NCI-H1417 (cell line): ENCODE results near the gene ALDH18A1.
A peak's percentile ranks its signal among the peaks of the same experiment; 100 is the strongest.

Experiments used
- DNase-seq, 3 experiments: peaks; one replicate each; lab custom pipeline; 2025; lab: John Stamatoyannopoulos, UW

ALDH18A1 gene

DNA sequence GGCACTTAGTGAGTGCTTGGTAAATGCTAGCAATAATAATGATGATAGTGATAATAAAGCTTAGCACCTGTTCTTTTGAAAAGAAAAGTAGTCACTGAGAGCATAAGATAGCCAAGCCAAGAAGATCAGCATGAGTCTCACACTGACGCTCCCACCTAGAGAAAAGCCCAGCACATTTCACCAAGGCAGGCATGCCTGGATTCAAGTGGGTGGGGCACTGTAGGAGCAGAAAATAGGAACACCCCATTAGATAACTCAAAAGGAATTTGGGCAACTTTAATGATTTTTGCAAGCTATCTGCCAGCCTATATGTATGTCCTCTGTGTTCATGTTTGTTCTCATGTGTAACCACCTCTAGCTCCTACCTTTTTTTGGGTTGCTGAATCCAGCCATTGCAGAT is 77.2 kb downstream of the ALDH18A1 start:
- no peak for DNase-seq

DNA sequence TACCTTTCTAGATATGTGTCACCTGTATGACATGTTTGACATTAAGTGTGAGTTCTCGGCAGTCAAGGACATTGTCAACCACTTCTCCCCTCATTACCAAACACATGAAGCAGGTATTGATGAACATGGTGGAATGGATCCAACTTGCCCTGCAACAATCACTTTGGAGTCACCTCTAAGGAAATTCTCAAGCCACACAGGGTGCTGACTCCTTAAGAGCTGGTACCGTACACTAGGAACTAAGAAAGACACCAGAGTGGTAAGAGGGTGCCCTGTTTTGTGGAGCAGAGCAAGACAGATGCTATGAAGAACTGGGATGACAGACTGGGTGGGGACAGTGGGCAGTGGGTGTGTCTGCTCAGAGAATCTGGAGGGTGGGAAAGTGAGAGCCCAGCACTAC is 77.9 kb downstream of the ALDH18A1 start:
- no peak for DNase-seq

- no peak for DNase-seq
Measured at GRCh38 chr10:95574649-95575365, 81.7 kb downstream of the ALDH18A1 start.

DNA sequence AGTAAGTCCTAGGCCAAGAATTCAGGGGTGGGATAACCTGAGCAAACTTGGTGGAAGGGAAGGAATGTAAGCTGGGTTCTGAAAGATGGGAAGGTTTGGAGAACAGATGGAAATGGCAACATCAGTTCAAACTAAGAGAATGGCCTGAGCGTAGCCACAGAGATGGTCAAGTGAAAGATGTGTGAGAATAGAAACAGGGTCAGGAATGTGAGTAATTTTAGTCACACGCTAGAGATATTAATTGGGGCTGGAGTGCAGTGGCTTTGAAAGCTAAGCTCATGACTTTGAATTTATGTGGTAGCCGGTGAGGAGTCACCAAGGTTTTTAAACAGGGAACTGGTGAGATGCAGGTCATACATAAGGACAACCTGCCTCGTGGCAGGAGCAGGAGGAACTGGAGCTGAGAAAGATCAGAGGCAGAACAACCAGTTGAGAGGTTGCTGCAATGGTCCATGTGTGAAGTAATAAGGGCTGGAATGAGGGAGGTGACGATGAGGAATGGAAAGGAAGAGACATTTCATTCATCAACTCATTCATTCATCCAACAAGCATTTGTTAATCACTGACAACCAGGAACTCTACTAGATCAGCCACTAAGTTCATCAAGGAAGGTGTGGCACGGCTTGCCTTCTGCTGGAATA is 82.4 kb downstream of the ALDH18A1 start:
- no peak for DNase-seq

- no peak for DNase-seq
Measured at GRCh38 chr10:95573527-95573926, 83.0 kb downstream of the ALDH18A1 start.

DNA sequence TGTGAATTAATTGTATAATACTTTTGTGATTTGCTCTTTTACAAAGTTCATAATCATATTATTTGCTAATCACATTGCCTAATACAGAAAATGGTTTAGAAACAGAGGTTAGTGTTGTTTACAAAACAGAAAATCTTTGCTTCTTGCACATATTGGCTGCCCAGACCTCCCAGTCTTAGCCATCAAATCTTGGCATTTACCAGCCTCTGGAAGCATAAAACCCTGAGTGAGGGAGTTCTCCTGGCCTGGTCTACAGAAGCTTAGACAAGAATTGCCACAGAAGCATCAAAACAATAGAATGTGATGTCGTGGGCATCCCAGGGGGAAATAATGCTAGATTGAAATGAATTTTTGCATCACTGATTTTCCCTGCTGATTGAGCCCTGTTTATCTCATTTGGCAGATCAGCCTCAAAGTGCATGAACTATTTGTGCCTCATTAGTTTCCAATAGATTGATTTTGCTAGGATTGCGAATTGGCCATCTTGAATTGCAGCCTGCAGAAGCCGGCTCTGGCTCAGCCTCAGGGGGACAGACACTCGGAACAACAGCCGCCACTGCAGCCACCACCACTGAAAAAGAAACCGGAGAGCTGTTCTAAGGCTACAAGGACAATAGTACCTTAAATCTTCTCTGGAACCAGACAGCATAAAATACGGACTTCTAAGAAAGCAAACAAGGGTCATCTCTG is 84.2 kb downstream of the ALDH18A1 start:
- DNase-seq, result no peak

GRCh38 chr10:95571390-95571789 is 85.1 kb downstream of the ALDH18A1 start:
- DNase-seq, result no peak

DNA sequence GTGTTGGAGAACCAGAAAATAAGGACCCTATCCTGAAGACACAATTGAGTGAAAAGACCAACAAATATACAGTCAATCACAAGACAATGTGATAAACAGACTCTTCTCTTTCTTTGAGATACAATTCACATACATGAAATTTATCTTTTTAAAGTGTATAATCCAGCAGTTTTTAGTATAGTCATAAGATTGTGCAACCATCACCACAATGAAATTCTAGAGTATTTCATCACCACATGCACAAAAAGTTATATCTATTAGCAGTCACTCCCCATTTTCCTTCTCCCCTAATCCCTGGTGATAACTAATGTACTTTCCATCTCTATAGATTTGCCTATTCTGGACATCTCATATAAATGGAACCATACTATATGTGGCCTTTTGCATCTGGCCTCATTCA is 87.1 kb downstream of the ALDH18A1 start:
- no peak for DNase-seq

DNA sequence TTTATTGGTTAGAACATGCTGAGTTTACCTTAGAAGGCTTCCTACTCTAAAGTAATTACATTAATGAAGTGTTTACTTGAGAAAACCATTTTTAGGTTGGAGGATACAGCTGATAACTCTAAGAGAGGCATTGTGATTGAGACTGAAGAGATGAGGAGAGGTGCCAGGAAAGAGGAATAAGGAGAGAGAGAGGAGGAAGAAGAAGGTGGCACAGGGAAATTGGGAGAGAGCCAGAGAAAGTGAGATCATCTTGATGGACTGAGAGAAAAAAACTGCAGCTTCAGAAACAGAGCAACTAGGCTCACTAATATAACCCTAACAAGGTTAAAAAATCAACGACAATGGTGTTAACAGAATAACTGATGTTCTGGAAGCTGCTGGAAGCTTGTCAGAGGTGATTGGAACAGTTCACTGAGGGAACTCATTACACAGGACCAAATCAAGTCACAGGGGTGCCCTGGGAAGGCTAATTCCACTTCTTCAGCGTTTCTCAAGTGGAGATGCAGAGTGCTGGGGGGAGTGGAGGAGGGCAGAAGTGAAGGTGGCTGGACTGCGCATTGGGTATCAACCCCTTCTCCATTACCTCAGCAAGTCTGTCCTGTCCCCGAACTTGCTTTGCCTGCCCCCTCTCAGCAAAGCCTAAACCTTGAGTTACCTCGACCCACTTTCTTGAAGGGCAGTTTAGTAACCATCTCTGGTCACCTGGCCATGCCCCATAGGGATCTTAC is 88.4 kb downstream of the ALDH18A1 start:
- DNase-seq, result no peak

DNA sequence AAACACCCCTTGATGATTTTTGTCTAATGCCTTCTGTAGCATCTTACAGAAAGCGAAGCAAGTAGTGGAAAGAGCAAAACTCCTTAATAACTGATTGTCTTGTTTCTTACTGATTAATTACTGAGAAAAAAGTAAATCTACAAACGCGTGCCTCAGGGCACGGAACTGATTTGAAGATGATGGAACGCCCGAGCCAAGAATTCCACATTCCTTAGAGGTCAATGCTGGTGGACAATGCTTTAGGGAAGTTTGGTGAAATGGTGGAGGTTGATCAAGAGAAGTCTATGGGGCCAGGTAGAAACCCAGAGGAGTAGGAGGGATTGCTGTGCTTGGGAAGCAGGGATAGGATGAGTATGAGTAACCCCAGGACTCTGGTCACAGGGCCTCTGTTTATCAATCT is 90.4 kb downstream of the ALDH18A1 start:
- no peak for DNase-seq

DNA sequence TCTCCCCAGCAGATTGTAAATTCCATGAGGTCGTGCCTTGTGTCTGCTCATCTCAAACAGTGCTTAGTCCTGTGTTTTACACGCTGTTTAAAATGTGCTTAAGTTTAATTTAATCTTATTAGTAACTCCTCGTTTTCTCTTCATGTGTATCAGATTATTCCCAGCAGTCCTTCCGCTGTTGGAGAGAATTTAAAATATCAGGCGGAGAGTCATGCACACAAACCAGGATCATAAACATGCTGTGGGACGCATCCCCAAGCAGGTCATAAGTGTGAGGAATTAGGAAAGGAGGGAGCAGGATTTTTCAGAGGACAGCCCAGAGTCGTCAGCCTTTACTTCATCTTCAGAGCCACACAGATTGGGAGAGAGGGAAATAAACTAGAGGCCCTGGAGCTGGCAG is 91.2 kb downstream of the ALDH18A1 start:
- DNase-seq, result no peak

- DNase-seq, result no peak
Measured at GRCh38 chr10:95564291-95564690, 92.2 kb downstream of the ALDH18A1 start.

GRCh38 chr10:95562341-95562965 is 94.1 kb downstream of the ALDH18A1 start:
- peak in 1 of 3 experiments; percentile 1 for DNase-seq

GRCh38 chr10:95561864-95562177 is 94.7 kb downstream of the ALDH18A1 start:
- no peak for DNase-seq

DNA sequence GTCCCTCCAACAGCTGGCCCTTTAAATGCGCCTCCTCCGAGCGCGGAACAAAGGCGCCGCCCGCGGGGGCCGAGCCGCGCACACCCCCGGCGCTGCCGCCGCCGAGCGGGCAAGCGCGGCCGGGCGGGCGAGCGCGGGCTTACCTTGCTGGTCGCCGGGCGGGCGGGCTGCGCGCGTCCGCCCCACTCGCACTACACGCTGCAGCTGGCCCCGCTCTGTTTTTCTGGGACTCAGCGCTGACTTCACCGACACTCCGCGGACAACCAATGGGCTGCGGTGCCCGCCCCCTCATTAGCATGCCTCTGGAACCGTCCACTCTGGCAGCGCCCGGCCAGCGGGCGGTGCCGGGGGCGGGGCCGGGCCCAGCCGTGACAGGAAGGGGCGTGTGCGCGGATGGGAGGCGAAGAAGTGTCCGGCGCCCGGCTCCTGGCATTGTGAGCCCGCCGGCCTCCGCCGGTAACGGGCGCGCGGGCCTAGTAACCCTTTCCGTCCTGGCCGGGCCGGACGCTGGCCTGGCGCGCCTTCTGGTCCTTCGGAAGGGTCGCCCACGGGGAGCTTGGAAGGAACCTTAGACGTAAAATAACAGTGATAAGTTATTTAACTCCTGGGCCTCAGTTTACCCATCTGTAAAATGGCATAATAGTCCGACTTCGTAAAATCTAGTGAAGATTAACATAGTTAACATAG is 95.2 kb downstream of the ALDH18A1 start, which contains the start of gene SORBS1:
Gene SORBS1 (minus strand): TSS at position 195 of the 687 bp plus-strand sequence. CDS start 120,236 bp downstream, outside the sequence.
- DNase-seq, result peak; percentile 88 to 96 (median 92)

DNA sequence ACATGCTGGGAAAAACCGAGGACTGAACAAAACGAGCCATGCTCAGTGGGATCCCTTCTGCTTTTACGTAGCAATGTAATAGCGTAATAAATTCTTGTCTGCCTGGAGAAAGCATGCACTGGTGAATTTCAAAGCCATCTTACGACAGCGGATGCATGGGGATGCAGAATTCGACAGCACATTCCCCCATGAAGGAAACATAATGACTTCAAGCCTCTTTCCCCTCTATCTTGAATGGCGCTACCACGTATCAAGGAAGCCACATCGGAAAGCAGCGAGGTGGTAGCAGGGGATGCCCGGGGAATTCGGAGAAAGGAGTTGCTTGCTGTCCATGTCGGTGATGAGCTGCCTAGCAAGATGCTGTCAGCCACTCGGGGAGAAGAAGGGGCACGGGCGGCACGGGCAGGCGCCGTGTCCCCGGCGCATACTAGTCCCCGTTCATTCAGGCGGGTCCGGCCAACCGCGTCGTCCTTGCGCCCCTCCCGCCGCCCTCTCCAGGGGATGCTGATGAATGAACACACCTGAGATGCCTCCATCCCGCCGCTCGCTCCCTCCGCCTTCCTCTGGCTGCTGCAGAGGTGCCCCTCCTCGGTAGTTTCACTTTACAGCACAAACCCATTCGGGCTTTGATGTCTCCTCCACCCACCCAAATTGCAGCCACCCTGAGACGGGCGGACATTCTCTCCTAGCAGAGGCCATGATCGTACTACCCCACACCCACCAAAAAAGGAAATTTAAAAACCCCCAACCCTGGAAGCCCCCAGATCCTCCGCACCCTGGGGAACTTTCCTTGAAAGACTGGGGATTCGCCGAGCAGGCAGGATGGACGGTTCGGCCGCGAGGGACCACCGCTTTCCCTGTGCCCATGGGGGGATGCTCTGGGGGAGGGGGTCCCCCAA is 96.0 kb downstream of the ALDH18A1 start:
- peak; percentile 47 to 70 (median 69) for DNase-seq

DNA sequence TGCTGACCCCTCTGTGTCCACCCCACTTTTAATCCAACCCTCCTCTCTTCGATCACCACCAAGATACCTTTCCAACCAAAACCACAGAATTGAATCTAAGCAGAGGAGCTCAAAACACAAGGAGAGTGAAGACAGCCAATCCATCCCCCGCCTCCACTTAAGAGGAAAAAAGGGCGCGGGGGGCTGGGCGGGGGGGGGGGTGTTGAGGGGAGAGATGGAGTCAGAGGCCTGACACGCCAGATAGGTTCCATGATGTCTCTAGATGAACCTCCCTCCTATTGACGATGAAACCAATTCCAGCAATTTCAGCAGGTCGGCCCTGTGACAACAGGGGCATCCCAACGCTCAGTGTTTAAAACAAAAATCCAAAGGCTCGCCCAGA is 96.6 kb downstream of the ALDH18A1 start:
- peak in 1 of 3 experiments; percentile 19 for DNase-seq

DNA sequence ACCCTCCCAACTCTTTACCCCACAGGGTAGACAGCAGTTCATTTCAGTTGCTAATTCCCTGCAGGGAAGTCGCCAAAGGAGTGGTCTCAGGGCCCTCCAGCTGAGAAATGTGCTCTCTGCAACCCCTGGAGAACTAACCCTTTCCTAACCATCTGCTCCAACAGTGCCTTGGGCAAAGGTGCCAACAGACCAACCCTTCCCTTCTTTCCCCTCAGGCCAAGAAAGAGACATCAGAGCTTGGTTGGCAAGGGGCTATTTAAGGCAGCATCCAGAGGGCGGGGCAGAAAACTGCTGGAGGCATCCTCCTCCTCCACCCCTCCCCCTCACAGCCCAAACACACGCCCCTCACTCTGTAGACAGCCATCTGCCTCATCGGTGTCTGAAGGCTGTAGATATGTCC is 97.0 kb downstream of the ALDH18A1 start:
- DNase-seq, result peak in 1 of 3 experiments; percentile 38

DNA sequence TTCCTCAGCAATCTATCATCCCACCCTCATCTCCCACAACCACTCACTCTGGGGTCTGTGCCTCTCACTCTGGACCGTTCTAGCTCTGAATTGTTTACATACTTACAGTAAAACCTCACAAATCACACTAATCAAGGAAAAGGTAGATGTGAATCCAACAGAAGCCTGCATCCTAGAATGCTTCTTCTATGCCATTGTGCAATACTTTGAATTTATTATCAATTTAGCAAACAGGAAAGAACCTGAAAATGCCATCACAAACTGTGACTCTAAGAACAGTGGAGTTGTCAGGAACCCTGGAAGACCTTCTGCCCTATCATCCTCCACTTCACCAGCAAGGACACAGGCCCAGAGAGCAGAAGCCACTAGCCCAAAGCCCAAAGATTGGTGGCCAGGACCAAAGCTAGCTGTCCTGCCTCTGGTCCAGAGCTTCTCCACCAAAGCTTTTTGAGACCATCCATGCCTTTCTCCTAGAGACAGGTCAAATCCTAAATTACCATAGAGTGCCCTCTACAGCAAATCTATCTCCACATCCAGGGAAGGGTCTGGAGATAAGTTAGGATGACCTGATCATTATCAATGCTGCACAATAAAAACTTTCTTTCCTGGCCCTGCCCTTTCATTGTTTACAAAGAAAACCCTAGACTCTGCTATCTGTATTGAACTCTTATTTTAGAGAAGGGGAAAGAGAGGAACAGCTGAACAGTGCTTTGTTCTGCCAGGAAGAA is 97.8 kb downstream of the ALDH18A1 start:
- no peak for DNase-seq
